MCF 10A (cell line): ENCODE results near the gene QRICH2. TPM values are rescaled to one million over a fixed set of nuclear protein-coding genes. Genes with fewer than 3 reads are reported as not detected.
A peak's percentile ranks its signal among the peaks of the same experiment; 100 is the strongest.

Experiments used
- BruUV-seq: library from RNA; stranded (reverse); fragments of 400-500 nt; replicated peaks from 2 replicates; lab custom pipeline; 2021; lab: Mats Ljungman, UMichigan
- CTCF ChIA-PET: fragments of 300-600 bp; sonication (Branson Sonifier 250); formaldehyde crosslinking; extraction: SDS; loops from one replicate; lab custom pipeline; 2021; ENCODE audit warnings: antibody characterized with exemption, inconsistent platforms; lab: Yijun Ruan, JAX
- POLR2A ChIA-PET: fragments of 300-600, 350-650 bp; sonication (Branson Sonifier 250); formaldehyde crosslinking; extraction: SDS; loops from one replicate; lab custom pipeline; 2020; ENCODE audit warnings: antibody characterized with exemption, inconsistent platforms; lab: Yijun Ruan, JAX
- DNase-seq: peaks from one replicate; pipeline ENCODE4 v3.0.0-alpha.2; 2018; ENCODE audit not compliant: unreplicated experiment
- H3K27ac Mint-ChIP-seq: one replicate; pipeline ENCODE4 v1.8.0; 2022; ENCODE audit warnings: mild to moderate bottlenecking, low read depth, mixed read lengths; ENCODE audit not compliant: unreplicated experiment
- H3K27me3 Mint-ChIP-seq: one replicate; pipeline ENCODE4 v1.8.0; 2022; ENCODE audit warnings: mixed read lengths; ENCODE audit not compliant: insufficient read depth, unreplicated experiment
- H3K36me3 Mint-ChIP-seq: one replicate; pipeline ENCODE4 v1.8.0; 2022; ENCODE audit warnings: mild to moderate bottlenecking, moderate library complexity, mixed read lengths; ENCODE audit not compliant: insufficient read depth, unreplicated experiment
- H3K4me1 Mint-ChIP-seq: one replicate; pipeline ENCODE4 v1.8.0; 2022; ENCODE audit warnings: mixed read lengths; ENCODE audit not compliant: insufficient read depth, unreplicated experiment
- H3K4me3 Mint-ChIP-seq: one replicate; pipeline ENCODE4 v1.8.0; 2022; ENCODE audit warnings: mild to moderate bottlenecking, moderate library complexity, mixed read lengths; ENCODE audit not compliant: unreplicated experiment
- H3K9me3 Mint-ChIP-seq: one replicate; pipeline ENCODE4 v1.8.0; 2022; ENCODE audit warnings: mixed read lengths; ENCODE audit not compliant: unreplicated experiment
- CTCF ChIP-seq: fragments of 200-600 bp; IDR thresholded peaks from one replicate; pipeline ENCODE4 v1.8.0; 2022; ENCODE audit warnings: antibody characterized with exemption, mild to moderate bottlenecking; ENCODE audit not compliant: unreplicated experiment
- intact Hi-C: fragments of 100-400 bp; cut with micrococcal nuclease; formaldehyde crosslinking; loops from 2 replicates; pipeline ENCODE4 v1.14.1; 2022
- total RNA-seq: library from RNA; stranded (reverse); gene quantifications from 2 replicates; pipeline ENCODE4 v1.2.3, GENCODE V29; 2022

Gene QRICH2
- total RNA-seq, 1 experiment from 2014 or later: 0.56 TPM

- Mint-ChIP-seq H3K9me3 (no peaks in the 10 kb centered on the region), H3K4me3 (no peak overlapping the region), H3K4me1 (peaks cover 6% of the 10 kb centered on the region), H3K27ac (no peak overlapping the region), H3K27me3 (no peaks in the 10 kb centered on the region), H3K36me3 (peaks cover 8% of the 10 kb centered on the region)
- peak; percentile 82 for DNase-seq
- intact Hi-C loops: loop anchor here (1.0 to 5.0 kb wide), 3 partner anchors 97 to 265 kb away; no protein-coding TSS in a partner anchor
- TF ChIP-seq CTCF: peak; percentile 96
- no TSS peak for BruUV-seq
- CTCF ChIA-PET: interaction anchor here (0.5 to 6.7 kb wide), 57 partner anchors 10 to 1921 kb away, joined by 3 to 82 read pairs (median 4); partner anchors contain the start of genes EXOC7 and FOXJ1
- POLR2A ChIA-PET: interaction anchor here (0.6 to 1.6 kb wide), 5 partner anchors 13 to 262 kb away, joined by 3 to 11 read pairs (median 4); partner anchors contain the start of gene UBALD2
Measured at GRCh38 chr17:76278952-76279741, 28.9 kb downstream of the QRICH2 start.

GRCh38 chr17:76278268-76278908, 29.7 kb downstream of the QRICH2 start:
- BruUV-seq: no TSS peak
- CTCF ChIA-PET: interaction anchor here (0.6 to 6.7 kb wide), 18 partner anchors 9 to 373 kb away, joined by 3 to 82 read pairs (median 7); partner anchors contain the start of genes EXOC7 and FOXJ1
- Mint-ChIP-seq H3K9me3 (no peaks in the 10 kb centered on the region), H3K4me1 (peaks cover 6% of the 10 kb centered on the region), H3K36me3 (peaks cover 8% of the 10 kb centered on the region), H3K27ac (no peak overlapping the region), H3K4me3 (no peak overlapping the region), H3K27me3 (no peaks in the 10 kb centered on the region)
- intact Hi-C loops: loop anchor here (5.0 kb wide), 1 partner anchor 96 kb away; no protein-coding TSS in a partner anchor
- no peak for TF ChIP-seq CTCF
- no peak for DNase-seq
- POLR2A ChIA-PET: interaction anchor here (1.6 kb wide), 1 partner anchor 12 kb away, joined by 4 read pairs; no protein-coding TSS in a partner anchor

- ChIA-PET CTCF (interaction anchor here (0.6 to 6.7 kb wide), 9 partner anchors 8 to 372 kb away, joined by 3 to 82 read pairs (median 10); partner anchors contain the start of gene FOXJ1), POLR2A (no interaction called here)
- BruUV-seq: no TSS peak
- DNase-seq: no peak
- no peak for TF ChIP-seq CTCF
- H3K36me3 Mint-ChIP-seq: peaks cover 10% of the 10 kb centered on the region
- no peaks in the 10 kb centered on the region for H3K9me3 Mint-ChIP-seq
- intact Hi-C loops: loop anchor here (5.0 kb wide), 1 partner anchor 95 kb away; no protein-coding TSS in a partner anchor
- H3K27ac Mint-ChIP-seq: no peak overlapping the region
- no peak overlapping the region for H3K4me3 Mint-ChIP-seq
- peaks cover 6% of the 10 kb centered on the region for H3K4me1 Mint-ChIP-seq
- H3K27me3 Mint-ChIP-seq: no peaks in the 10 kb centered on the region
Measured at GRCh38 chr17:76277300-76278267, 30.5 kb downstream of the QRICH2 start.
